Trophoblast cell (in vitro differentiated cells and primary cell): Measurements from ENCODE around the gene PDE1A.

Source experiments
- DNase-seq, 2 donors: peaks; one replicate each; pipeline ENCODE4 v3.0.0-alpha.2; 2016
- H2AFZ ChIP-seq: 2 replicates; pipeline ENCODE4 v1.6.1; 2013; ENCODE audit warnings: low read length, moderate library complexity, mild to moderate bottlenecking; ENCODE audit not compliant: insufficient read depth, poor library complexity
- H2AK5ac ChIP-seq: 2 replicates; pipeline ENCODE4 v1.6.1; 2013; ENCODE audit warnings: mild to moderate bottlenecking, low read length
- H2BK120ac ChIP-seq: 2 replicates; pipeline ENCODE4 v1.6.1; 2013; ENCODE audit warnings: low read length, mild to moderate bottlenecking, moderate library complexity; ENCODE audit not compliant: insufficient read depth, poor library complexity
- H2BK12ac ChIP-seq: 2 replicates; pipeline ENCODE4 v1.6.1; 2013; ENCODE audit warnings: mild to moderate bottlenecking, low read length, moderate library complexity
- H2BK5ac ChIP-seq: 2 replicates; pipeline ENCODE4 v1.6.1; 2013; ENCODE audit warnings: low read length, low read depth, moderate library complexity, mild to moderate bottlenecking; ENCODE audit not compliant: poor library complexity
- H3K14ac ChIP-seq: 2 replicates; pipeline ENCODE4 v1.6.1; 2013; ENCODE audit warnings: mild to moderate bottlenecking, low read length
- H3K18ac ChIP-seq: 2 replicates; pipeline ENCODE4 v1.6.1; 2013; ENCODE audit warnings: mild to moderate bottlenecking, low read length
- H3K23ac ChIP-seq: 2 replicates; pipeline ENCODE4 v1.6.1; 2013; ENCODE audit warnings: low read length
- H3K27ac ChIP-seq: 2 replicates; pipeline ENCODE4 v1.5.1; 2013; ENCODE audit warnings: low read depth, mild to moderate bottlenecking, inconsistent platforms, low read length, moderate library complexity
- H3K27me3 ChIP-seq: 2 replicates; pipeline ENCODE4 v1.6.1; 2013; ENCODE audit warnings: inconsistent platforms, mild to moderate bottlenecking, low read length, moderate library complexity; ENCODE audit not compliant: insufficient read depth
- H3K36me3 ChIP-seq, 2 experiments: 1 replicate in 1 of 2; 2 replicates in 1 of 2; pipeline ENCODE4 v1.6.1; 2013; ENCODE audit warnings: low read length in 2 of 2, mild to moderate bottlenecking in 2 of 2, moderate library complexity in 1 of 2; ENCODE audit not compliant: insufficient read depth in 2 of 2, control insufficient read depth in 1 of 2
- H3K4ac ChIP-seq: 2 replicates; pipeline ENCODE4 v1.6.1; 2013; ENCODE audit warnings: low read depth, mild to moderate bottlenecking, low read length, moderate library complexity
- H3K4me1 ChIP-seq, 2 experiments: 1 replicate in 1 of 2; 2 replicates in 1 of 2; pipeline ENCODE4 v1.6.1; 2013; ENCODE audit warnings: low read length in 2 of 2, mild to moderate bottlenecking in 2 of 2, moderate library complexity in 1 of 2; ENCODE audit not compliant: insufficient read depth in 2 of 2, control insufficient read depth in 1 of 2
- H3K4me2 ChIP-seq: 2 replicates; pipeline ENCODE4 v1.6.1; 2013; ENCODE audit warnings: inconsistent platforms, mild to moderate bottlenecking, low read length, moderate library complexity
- H3K4me3 ChIP-seq: 2 replicates; pipeline ENCODE4 v1.5.1; 2013; ENCODE audit warnings: mild to moderate bottlenecking, low read depth, low read length, inconsistent platforms
- H3K79me1 ChIP-seq: one replicate; pipeline ENCODE4 v1.6.1; 2013; ENCODE audit warnings: low read length
- H3K79me2 ChIP-seq: 2 replicates; pipeline ENCODE4 v1.6.1; 2013; ENCODE audit warnings: low read length, mild to moderate bottlenecking; ENCODE audit not compliant: control insufficient read depth, insufficient read depth, poor library complexity
- H3K9ac ChIP-seq: 2 replicates; pipeline ENCODE4 v1.6.1; 2013; ENCODE audit warnings: mild to moderate bottlenecking, low read length
- H3K9me3 ChIP-seq: 2 replicates; pipeline ENCODE4 v1.6.1; 2013; ENCODE audit warnings: low read depth, mild to moderate bottlenecking, control low read depth, inconsistent platforms, low read length; ENCODE audit not compliant: insufficient read depth
- H4K12ac ChIP-seq: 2 replicates; pipeline ENCODE4 v1.6.1; 2013; ENCODE audit warnings: low read depth, mild to moderate bottlenecking, low read length, moderate library complexity
- H4K8ac ChIP-seq: 2 replicates; pipeline ENCODE4 v1.6.1; 2013; ENCODE audit warnings: low read depth, mild to moderate bottlenecking, low read length, moderate library complexity
- H4K91ac ChIP-seq: one replicate; pipeline ENCODE4 v1.6.1; 2013; ENCODE audit warnings: low read depth, mild to moderate bottlenecking, low read length, moderate library complexity
- WGBS: extraction: QIAGEN DNeasy Blood & Tissue Kit; methylation state at CpG from one replicate; pipeline ENCODE4 v1.1.7; 2013; ENCODE audit warnings: missing lambda C conversion rate; ENCODE audit not compliant: insufficient read length, insufficient coverage; ENCODE audit errors: extremely low coverage; 5-methylcytosine and 5-hydroxymethylcytosine counted together

The PDE1A gene

DNA sequence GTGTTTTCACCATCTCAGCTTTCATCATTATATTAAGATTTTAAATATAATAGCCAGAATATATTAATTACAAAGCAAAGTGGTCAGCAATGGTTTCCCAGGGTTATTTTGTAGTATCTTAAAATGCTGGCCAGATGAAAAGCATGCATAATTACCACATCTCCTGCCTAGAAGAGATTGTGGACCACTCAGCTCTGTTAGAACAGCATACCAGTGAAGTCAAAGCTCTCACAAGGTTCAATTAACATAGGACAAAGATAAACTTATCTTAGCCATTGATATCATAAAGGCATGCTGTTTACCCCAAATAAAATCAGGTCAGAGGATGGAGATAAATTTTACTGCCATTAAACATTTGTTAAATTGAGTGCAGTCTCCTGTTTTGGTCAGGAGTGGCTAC, 19.3 kb upstream of the PDE1A start:
- H4K91ac ChIP-seq: no peak overlapping the region
- no peak overlapping the region for H3K4ac ChIP-seq
- no peak overlapping the region for H4K8ac ChIP-seq
- DNase-seq: no peak
- no peak overlapping the region for H3K14ac ChIP-seq
- H3K18ac ChIP-seq: no peak overlapping the region
- H4K12ac ChIP-seq: no peak overlapping the region
- H2AK5ac ChIP-seq: no peak overlapping the region
- H3K4me3 ChIP-seq: no peak overlapping the region
- no peaks in the 10 kb centered on the region for H3K79me2 ChIP-seq
- H3K79me1 ChIP-seq: no peaks in the 10 kb centered on the region
- H3K4me1 ChIP-seq: peaks cover 0 to 7% of the 10 kb centered on the region in 2 experiments
- no peak overlapping the region for H3K4me2 ChIP-seq
- H3K27me3 ChIP-seq: no peaks in the 10 kb centered on the region
- H2AFZ ChIP-seq: no peak overlapping the region
- H3K23ac ChIP-seq: no peak overlapping the region
- H3K9me3 ChIP-seq: no peaks in the 10 kb centered on the region
- H3K27ac ChIP-seq: no peak overlapping the region
- H2BK120ac ChIP-seq: no peak overlapping the region
- no peak overlapping the region for H3K9ac ChIP-seq
- no peak overlapping the region for H2BK12ac ChIP-seq
- H2BK5ac ChIP-seq: no peak overlapping the region
- H3K36me3 ChIP-seq: no peaks in the 10 kb centered on the region

DNA sequence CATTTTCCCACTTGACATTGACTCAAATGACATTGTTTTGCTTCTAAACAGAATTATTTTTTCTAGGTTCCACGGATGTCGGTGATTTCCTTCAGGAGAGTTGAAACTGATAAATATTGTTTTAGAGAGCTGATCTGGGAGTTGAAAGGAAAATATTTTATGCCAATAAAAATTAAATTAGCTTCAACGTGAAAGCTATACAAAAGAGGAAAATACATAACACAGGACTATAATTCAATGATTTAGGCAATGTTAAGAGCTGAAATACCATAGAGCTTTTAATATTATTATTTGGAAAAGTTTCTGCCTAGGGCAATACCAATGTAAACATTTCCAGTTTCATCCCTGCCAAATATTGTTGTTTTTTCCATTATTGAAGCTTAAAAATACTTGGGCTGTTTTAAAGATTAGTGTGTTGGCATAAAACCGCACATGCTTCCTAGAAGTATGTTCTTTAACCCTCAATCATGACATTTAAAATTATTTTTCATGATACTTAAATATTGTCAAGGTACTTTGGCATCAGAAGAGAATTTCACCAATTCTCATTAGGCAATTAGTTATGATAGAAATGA, 18.6 kb upstream of the PDE1A start:
- no peak overlapping the region for H3K27ac ChIP-seq
- H3K4ac ChIP-seq: no peak overlapping the region
- no peak overlapping the region for H2AFZ ChIP-seq
- no peaks in the 10 kb centered on the region for H3K79me2 ChIP-seq
- H2BK120ac ChIP-seq: no peak overlapping the region
- H3K4me3 ChIP-seq: no peak overlapping the region
- no peak overlapping the region for H3K14ac ChIP-seq
- H4K12ac ChIP-seq: no peak overlapping the region
- H3K4me1 ChIP-seq: peaks cover 0 to 7% of the 10 kb centered on the region in 2 experiments
- H3K9me3 ChIP-seq: no peaks in the 10 kb centered on the region
- H2BK5ac ChIP-seq: no peak overlapping the region
- no peak overlapping the region for H3K23ac ChIP-seq
- no peak overlapping the region for H3K4me2 ChIP-seq
- no peak overlapping the region for H2BK12ac ChIP-seq
- no peak overlapping the region for H3K18ac ChIP-seq
- no peaks in the 10 kb centered on the region for H3K79me1 ChIP-seq
- no peak for DNase-seq
- H3K9ac ChIP-seq: no peak overlapping the region
- H4K91ac ChIP-seq: no peak overlapping the region
- no peak overlapping the region for H4K8ac ChIP-seq
- H3K27me3 ChIP-seq: no peaks in the 10 kb centered on the region
- H3K36me3 ChIP-seq: no peaks in the 10 kb centered on the region
- WGBS: no CpG with 5 or more reads among the region's 4 CpGs
- H2AK5ac ChIP-seq: no peak overlapping the region

DNA sequence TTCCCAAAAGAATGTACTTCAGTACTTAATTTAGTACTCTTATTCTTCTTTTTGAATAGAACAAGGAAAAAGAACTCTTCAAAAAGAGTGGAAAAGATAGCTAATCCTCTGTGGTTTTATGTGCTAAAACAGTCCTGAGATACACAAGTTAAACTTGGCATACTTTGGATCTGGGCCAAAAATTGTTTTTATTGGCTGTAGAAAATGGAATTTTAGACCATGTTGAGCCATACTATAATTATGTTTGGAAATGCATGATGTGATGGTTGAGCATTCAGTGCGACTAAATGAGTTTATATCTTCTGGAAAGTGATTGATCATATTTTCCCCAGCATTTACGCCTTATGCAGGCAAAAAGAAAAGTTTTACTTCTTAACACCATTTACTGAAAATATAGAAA, 18.0 kb upstream of the PDE1A start:
- Histone ChIP-seq H2BK5ac (no peak overlapping the region), H2AK5ac (no peak overlapping the region), H3K4me3 (no peak overlapping the region), H3K27ac (no peak overlapping the region), H2AFZ (no peak overlapping the region), H3K18ac (no peak overlapping the region), H3K79me2 (no peaks in the 10 kb centered on the region), H3K27me3 (no peaks in the 10 kb centered on the region), H3K9ac (no peak overlapping the region), H2BK120ac (no peak overlapping the region), H3K36me3 (no peaks in the 10 kb centered on the region), H4K8ac (no peak overlapping the region), H2BK12ac (no peak overlapping the region), H3K9me3 (no peaks in the 10 kb centered on the region), H3K4me2 (no peak overlapping the region), H3K23ac (no peak overlapping the region), H3K4ac (no peak overlapping the region), H3K14ac (no peak overlapping the region), H4K12ac (no peak overlapping the region), H3K4me1 (peaks cover 0 to 7% of the 10 kb centered on the region in 2 experiments), H4K91ac (no peak overlapping the region), H3K79me1 (no peaks in the 10 kb centered on the region)
- DNase-seq: no peak
- WGBS: no CpG with 5 or more reads among the region's 2 CpGs

DNA sequence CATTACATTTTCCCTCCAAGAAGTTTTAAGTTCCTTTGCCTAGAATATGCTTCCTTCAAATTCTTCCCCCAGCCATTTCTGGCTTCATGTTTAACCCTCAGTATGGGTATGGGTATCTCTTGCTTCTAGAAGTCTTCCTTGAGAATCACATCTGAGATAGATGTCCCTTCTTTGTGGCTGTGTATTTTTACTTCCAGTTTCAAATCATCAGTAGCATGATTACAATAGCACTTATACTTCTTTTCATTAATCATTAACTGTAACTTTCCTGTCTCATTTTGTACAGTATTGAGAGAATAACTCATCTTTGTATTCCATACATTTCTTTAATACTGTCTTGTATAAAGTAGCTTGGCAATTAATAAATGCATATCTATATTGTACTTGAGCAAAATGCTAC, 17.3 kb upstream of the PDE1A start:
- Histone ChIP-seq H3K79me2 (no peaks in the 10 kb centered on the region), H2BK12ac (no peak overlapping the region), H3K4ac (no peak overlapping the region), H3K79me1 (no peaks in the 10 kb centered on the region), H2BK5ac (no peak overlapping the region), H3K4me2 (no peak overlapping the region), H3K4me1 (peaks cover 0 to 7% of the 10 kb centered on the region in 2 experiments), H3K27me3 (no peaks in the 10 kb centered on the region), H2AK5ac (no peak overlapping the region), H2BK120ac (no peak overlapping the region), H3K9me3 (no peaks in the 10 kb centered on the region), H3K23ac (no peak overlapping the region), H4K8ac (no peak overlapping the region), H3K27ac (no peak overlapping the region), H3K36me3 (no peaks in the 10 kb centered on the region), H3K4me3 (no peak overlapping the region), H4K91ac (no peak overlapping the region), H4K12ac (no peak overlapping the region), H3K18ac (no peak overlapping the region), H3K9ac (no peak overlapping the region), H2AFZ (no peak overlapping the region), H3K14ac (no peak overlapping the region)
- no peak for DNase-seq
